HG03354 (cell line): ENCODE measurements around the gene CHRNB4.
"Not testable (repeated sequence)": the region's sequence is repeated elsewhere in the genome, so short reads cannot be mapped to it uniquely, and the experiment has no call there.

ENCODE experiments used
- ATAC-seq: cut with Tn5 transposase; IDR thresholded peaks from one replicate; pipeline ENCODE4 v1.9.1; 2021; ENCODE audit warnings: mild to moderate bottlenecking; ENCODE audit not compliant: unreplicated experiment, poor library complexity, severe bottlenecking

The CHRNB4 gene

DNA sequence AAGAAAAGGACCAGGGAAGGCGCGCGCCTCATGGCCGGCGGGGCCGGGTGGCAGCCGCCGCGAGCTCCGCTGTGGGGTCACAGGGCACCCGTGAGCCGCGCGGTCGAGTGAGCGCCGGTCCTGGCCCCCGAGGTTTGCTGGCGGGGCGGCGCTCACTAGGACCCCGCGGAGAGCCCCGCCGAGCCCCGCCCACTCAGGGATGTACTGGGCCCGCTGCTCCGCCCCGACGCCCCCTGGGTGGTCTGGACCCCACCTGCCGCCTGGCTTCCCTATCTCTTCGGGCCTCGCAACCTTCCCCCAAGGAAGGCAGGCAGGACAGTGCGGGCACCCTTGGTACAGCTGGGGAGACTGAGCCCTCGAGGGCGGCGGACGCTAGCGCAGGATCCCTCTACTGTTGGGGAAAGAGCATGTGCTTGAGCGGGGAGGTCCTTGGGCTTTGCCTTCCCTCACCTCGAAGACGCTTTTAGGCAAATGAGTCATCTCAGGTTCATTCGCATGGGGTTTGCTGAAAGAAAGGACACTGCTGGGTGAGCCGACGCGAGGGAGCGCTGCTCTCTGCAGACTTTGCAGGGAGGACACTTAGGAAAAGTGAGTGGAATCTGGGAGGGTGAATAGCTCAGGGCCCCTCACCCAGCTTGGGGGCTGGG is at the start of gene CHRNB4:
Gene CHRNB4 (minus strand): TSS at position 109 of the 647 bp plus-strand sequence. CDS start 77 bp downstream, at position 32.
- no peak for ATAC-seq

DNA sequence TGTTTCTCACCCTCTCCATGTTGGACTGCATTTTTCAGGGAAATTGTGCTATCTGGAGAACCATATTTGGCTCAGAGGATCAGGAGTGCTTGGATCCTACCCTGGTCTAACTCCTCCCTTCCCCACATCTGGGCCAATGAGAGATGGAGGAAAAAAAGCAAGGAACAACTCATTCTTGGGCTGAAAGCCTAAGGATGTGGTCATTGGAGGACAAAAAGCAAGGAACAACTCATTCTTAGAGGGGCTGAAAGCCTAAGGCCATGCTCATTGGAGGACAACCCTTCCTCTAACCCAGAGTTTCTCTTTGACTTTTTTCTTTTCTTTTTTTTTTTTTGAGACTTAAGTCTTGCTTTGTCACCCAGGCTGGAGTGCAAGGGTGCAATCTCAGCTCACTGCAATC is 48.6 kb upstream of the CHRNB4 start:
- ATAC-seq = no peak

DNA sequence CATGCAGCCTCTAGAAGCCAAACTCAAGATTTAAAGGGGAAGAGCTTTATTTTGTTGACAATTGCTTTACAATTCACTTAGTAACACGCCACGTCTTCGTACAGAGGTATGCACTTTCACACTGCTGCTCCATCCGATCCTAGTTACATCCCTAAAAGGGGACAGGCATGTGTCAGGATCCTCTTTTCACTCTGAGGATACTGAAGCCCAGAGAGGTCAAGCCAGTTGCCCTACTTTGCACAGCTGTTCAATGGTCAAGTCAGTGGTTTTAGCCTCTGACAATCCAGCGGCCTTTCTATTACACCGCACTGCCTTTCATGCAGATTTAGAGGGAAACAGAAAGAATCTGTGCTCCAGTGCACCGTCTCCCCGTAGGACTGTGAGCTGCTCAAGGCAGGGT is 44.9 kb upstream of the CHRNB4 start:
- no peak for ATAC-seq

GRCh38 chr15:78685159-78685921 is 44.3 kb upstream of the CHRNB4 start:
- ATAC-seq = no peak

DNA sequence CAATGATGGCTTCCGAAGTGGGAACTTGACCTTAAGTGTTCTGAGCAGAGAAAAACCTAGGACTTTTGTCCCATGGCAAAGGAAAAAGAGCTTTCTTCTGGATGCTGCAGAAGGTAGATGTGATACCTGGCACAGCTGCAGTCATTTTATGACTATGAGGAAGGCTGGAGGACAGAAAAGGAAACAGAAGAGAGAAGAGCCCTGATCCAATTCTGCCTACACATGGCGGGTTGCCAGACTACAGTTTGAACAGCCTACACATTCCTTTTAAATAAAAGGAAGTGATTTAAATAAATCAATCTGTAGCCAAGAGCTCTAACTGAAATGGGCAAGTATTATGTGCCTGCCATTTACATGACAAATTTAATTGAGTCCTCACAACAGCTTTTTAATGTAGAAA is 43.6 kb upstream of the CHRNB4 start:
- ATAC-seq = no peak

DNA sequence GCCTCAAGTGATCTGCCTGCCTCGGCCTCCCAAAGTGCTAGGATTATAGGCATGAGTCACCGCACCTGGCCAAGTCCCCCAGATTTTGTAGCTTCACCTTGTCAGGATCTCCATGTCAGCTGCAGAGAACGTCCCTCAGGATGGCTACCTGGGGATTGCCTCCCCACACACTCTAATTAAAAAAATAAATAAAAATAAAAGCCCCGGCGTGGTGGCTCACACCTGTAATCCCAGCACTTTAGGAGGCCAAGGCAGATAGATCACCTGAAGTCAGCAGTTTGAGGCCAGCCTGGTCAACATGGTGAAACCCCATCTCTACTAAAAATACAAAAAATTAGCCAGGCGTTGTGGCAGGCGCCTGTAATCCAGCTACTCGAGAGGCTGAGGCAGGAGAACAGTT is 42.6 kb upstream of the CHRNB4 start:
- ATAC-seq = not testable (repeated sequence)

- ATAC-seq = no peak
Observed at GRCh38 chr15:78682693-78683410, 41.8 kb upstream of the CHRNB4 start.

DNA sequence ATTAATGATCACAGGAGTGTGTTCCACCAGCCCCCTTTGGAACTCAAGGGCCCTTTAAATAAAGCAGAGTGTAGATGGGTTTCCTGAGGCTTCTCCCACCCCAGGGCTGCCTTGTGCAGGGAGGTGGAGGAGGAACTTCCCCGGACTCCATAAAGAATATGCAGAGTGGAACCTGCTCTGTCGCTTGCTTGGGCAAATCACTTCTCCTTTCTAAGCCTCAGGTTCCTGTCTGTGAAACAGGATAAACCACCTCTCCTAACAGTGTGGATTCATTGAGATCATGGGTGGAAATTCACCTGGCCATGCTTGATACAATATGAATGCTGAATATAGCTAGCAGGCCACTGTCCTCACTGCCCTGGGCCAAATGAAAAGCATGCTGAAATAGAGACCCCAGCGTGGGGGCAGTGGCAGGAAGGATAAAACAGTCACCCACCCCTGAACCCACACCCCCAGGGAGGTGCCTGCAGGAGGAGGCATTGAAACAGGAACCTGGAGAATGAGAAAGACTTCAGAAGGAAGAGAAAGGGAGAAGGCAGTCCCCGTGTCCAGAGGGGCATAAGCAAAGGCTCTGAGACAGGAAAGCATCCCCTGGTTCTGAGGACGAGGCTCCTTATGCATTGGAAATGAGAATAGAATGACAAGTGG is 41.1 kb upstream of the CHRNB4 start:
- ATAC-seq = no peak

- ATAC-seq = no peak
Observed at GRCh38 chr15:78681281-78682003, 40.4 kb upstream of the CHRNB4 start.

GRCh38 chr15:78680431-78681075 is 39.5 kb upstream of the CHRNB4 start:
- ATAC-seq = no peak

DNA sequence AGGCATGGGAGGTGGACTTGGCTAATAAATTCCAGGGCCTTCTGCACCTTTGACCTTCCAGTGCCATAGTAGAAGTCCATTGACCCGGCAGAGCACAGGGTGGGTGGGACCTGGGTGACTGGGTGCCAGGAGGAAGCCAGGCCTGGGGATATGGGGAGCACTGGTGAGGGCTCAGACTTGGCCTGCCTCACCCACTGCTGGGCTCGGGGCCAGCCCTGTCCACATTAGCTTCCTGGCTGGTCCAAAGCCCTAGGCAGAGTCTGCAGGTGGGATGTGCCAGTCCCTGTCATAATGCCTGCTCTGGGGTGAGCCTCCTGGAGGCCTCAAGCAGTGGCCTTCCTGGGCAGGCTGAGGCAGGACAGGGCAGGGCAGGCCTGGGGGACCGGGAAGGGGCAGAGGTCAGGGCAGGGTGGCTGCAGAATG is 38.1 kb upstream of the CHRNB4 start:
- ATAC-seq = no peak

- ATAC-seq = no peak
Observed at GRCh38 chr15:78676424-78677110, 35.6 kb upstream of the CHRNB4 start.

DNA sequence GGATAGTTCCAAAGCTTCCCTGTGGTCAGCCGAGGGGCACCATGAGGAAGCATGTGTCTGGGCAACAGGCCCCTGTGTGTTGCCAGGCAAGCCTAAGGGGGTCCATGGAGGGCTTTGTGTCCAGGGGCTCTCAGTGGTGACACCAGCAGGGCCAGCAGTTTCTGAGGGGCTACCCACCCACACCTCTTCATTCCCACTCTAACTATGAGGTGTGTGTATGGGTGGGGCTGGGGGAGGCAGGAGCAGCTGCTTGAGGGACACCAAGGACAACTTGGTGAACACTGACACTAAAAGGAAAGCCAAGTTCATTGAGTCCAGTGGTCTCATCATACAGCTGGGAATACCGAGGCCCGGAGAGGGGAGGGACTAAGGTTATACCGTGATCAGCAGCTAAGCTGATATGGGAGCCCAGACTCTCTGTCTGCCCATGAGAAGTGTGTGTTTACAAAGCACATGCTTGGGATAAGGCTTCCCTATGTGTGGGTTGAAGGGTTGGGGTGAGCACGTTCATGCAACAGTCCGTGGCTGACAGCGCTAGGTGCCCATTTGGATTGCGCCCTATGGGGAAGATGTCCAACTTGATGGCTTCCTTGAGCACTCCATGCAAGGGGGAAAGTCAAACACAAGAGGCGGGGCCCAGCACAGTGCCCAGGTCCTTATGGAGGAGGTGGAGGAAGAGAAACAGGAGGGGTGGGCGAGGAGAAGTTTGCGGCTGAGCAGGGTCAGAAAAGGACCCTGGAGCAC is 34.8 kb upstream of the CHRNB4 start:
- ATAC-seq = no peak

DNA sequence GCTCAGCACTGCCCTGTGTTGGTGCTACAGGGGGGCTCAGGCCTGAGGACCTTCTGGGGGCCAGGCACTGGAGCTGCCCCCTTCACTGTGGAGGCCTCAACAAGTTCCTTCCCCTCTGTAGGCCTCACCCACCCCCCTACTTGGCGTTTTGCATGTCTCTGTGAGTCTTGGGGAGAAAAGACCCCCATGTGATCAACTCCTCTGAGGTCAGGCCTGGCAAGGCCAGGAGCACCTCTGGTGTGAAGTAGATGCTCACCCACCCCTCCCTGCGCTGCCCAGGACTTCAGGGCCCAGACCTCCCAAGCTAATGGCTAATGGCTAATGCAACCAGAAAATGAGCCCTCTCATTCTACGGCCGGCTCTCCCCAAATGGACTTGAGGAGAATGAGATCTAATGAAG is 34.2 kb upstream of the CHRNB4 start:
- ATAC-seq = no peak

DNA sequence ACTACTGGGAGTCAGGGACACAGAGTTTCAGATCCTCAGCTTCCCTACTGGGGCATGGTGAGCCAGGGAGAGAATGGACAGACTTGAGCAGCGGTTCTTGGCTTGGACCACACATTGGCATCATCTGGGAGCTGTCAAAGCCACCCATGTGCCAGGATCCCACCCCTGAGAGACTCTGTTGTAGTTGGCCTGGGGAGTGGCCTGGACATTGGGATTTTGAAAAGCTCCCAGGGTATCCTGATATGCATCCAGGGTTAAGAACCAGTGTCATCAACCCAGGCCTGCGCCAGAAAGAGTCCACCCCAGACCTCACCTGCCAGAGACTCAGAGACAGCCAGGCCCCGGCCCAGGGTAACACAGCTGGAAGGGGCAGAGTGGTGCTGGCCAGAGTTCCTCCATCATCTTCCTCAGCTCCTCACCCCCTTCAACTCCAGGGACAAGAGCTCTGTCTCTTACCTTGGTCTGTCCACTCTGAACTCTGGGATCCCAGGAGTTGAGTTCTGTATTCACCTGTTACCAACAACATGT is 33.0 kb upstream of the CHRNB4 start:
- no peak for ATAC-seq

GRCh38 chr15:78673476-78673875 is 32.5 kb upstream of the CHRNB4 start:
- no peak for ATAC-seq

GRCh38 chr15:78672285-78673014 is 31.4 kb upstream of the CHRNB4 start:
- no peak for ATAC-seq
